CD14-positive monocyte (primary cell): ENCODE data around the gene CYP4F11. TPM values are rescaled to one million over a fixed set of nuclear protein-coding genes. Genes with fewer than 3 reads are reported as not detected.
"Not testable (repeated sequence)": the region's sequence is repeated elsewhere in the genome, so short reads cannot be mapped to it uniquely, and the experiment has no call there.

ENCODE experiments used
- DNase-seq, 3 donors: peaks; one replicate each; pipeline ENCODE4 v3.0.0-alpha.2; 2011 to 2022
- H2AFZ ChIP-seq: 2 replicates; pipeline ENCODE4 v1.6.0; 2012; ENCODE audit warnings: mild to moderate bottlenecking, low read depth, low read length, inconsistent platforms; ENCODE audit not compliant: insufficient read depth, poor library complexity, severe bottlenecking
- H3K27ac ChIP-seq, 2 donors: 1 replicate in 1 of 2; 2 replicates in 1 of 2; pipeline ENCODE4 v1.5.1; 2012 to 2013; ENCODE audit warnings: low read length in 2 of 2, control low read depth in 1 of 2, inconsistent platforms in 1 of 2, low read depth in 1 of 2, mild to moderate bottlenecking in 1 of 2
- H3K27me3 ChIP-seq, 2 donors: one replicate each; pipeline versions ENCODE4 v1.6.0 to v1.6.1; 2011 to 2013; ENCODE audit warnings: low read length in 2 of 2; ENCODE audit not compliant: control insufficient read depth in 2 of 2, insufficient read depth in 2 of 2
- H3K36me3 ChIP-seq, 2 donors: replicated peaks in 1 of 2; 1 replicate in 1 of 2; 2 replicates in 1 of 2; pipeline versions ENCODE4 v1.5.1 to v1.6.1; 2012 to 2013; ENCODE audit warnings: low read length in 2 of 2, control low read depth in 1 of 2, inconsistent platforms in 1 of 2, mild to moderate bottlenecking in 1 of 2; ENCODE audit not compliant: insufficient read depth in 2 of 2, control insufficient read depth in 1 of 2
- H3K4me1 ChIP-seq, 2 donors: 1 replicate in 1 of 2; 2 replicates in 1 of 2; pipeline versions ENCODE4 v1.5.1 to v1.6.1; 2012 to 2013; ENCODE audit warnings: low read length in 2 of 2, control low read depth in 1 of 2, inconsistent platforms in 1 of 2, mild to moderate bottlenecking in 1 of 2, moderate library complexity in 1 of 2; ENCODE audit not compliant: insufficient read depth in 2 of 2, control insufficient read depth in 1 of 2
- H3K4me2 ChIP-seq: replicated peaks from 2 replicates; pipeline ENCODE3; 2012; ENCODE audit warnings: low read length, moderate library complexity, mild to moderate bottlenecking; ENCODE audit not compliant: poor library complexity, severe bottlenecking; ENCODE audit errors: extremely low read depth
- H3K4me3 ChIP-seq, 3 experiments: fragments of 200-600 bp in 1 of 3; sonication (generic) in 1 of 3; replicated peaks in 1 of 3; 1 replicate in 2 of 3; 2 replicates in 1 of 3; pipeline ENCODE4 v1.5.1; 2011 to 2013; ENCODE audit warnings: low read length in 3 of 3, mild to moderate bottlenecking in 3 of 3, control low read depth in 2 of 3, low read depth in 2 of 3, inconsistent platforms in 1 of 3, moderate library complexity in 1 of 3
- H3K79me2 ChIP-seq: 2 replicates; pipeline ENCODE4 v1.6.0; 2012; ENCODE audit warnings: mild to moderate bottlenecking, control low read depth, inconsistent platforms, low read length, moderate library complexity; ENCODE audit not compliant: insufficient read depth
- H3K9ac ChIP-seq: 2 replicates; pipeline ENCODE4 v1.6.0; 2017; ENCODE audit warnings: low read length, mild to moderate bottlenecking; ENCODE audit not compliant: insufficient read depth, poor library complexity, severe bottlenecking
- H3K9me3 ChIP-seq, 2 donors: replicated peaks in 1 of 2; 1 replicate in 1 of 2; 2 replicates in 1 of 2; pipeline versions ENCODE4 v1.5.1 to v1.6.1; 2012 to 2013; ENCODE audit warnings: low read length in 2 of 2, control low read depth in 1 of 2; ENCODE audit not compliant: control insufficient read depth in 1 of 2, insufficient read depth in 1 of 2
- H4K20me1 ChIP-seq: 2 replicates; pipeline ENCODE4 v1.6.0; 2012; ENCODE audit warnings: mild to moderate bottlenecking, low read length, control low read depth, moderate library complexity; ENCODE audit not compliant: insufficient read depth
- H3K27ac Mint-ChIP-seq, 7 donors: one replicate each; pipeline ENCODE4 v1.8.0; 2020; ENCODE audit warnings: mild to moderate bottlenecking in 7 of 7, mixed read lengths in 7 of 7, moderate library complexity in 6 of 7, inconsistent platforms in 2 of 7
- H3K27me3 Mint-ChIP-seq, 3 donors: one replicate each; pipeline ENCODE4 v1.8.0; 2021 to 2022; ENCODE audit warnings: low read depth in 3 of 3, mild to moderate bottlenecking in 3 of 3, mixed read lengths in 3 of 3, moderate library complexity in 3 of 3, inconsistent platforms in 1 of 3
- H3K36me3 Mint-ChIP-seq, 2 donors: one replicate each; pipeline ENCODE4 v1.8.0; 2020; ENCODE audit warnings: mixed read lengths in 2 of 2, inconsistent platforms in 1 of 2, mild to moderate bottlenecking in 1 of 2
- H3K4me1 Mint-ChIP-seq: one replicate; pipeline ENCODE4 v1.8.0; 2020; ENCODE audit warnings: mild to moderate bottlenecking, mixed read lengths
- H3K4me3 Mint-ChIP-seq, 2 donors: one replicate each; pipeline ENCODE4 v1.8.0; 2020; ENCODE audit warnings: mild to moderate bottlenecking in 2 of 2, mixed read lengths in 2 of 2, moderate library complexity in 1 of 2
- H3K9me3 Mint-ChIP-seq, 7 donors: one replicate each; pipeline ENCODE4 v1.8.0; 2020 to 2022; ENCODE audit warnings: mixed read lengths in 7 of 7, mild to moderate bottlenecking in 6 of 7, moderate library complexity in 6 of 7, inconsistent platforms in 2 of 7
- CTCF ChIP-seq: fragments of 200-600 bp; IDR thresholded peaks from one replicate; pipeline ENCODE4 v1.8.0; 2022; ENCODE audit warnings: antibody characterized with exemption, mild to moderate bottlenecking
- WGBS: methylation state at CpG from one replicate; pipeline ENCODE4 v1.1.5; 2013; ENCODE audit warnings: missing lambda C conversion rate; ENCODE audit not compliant: insufficient coverage; 5-methylcytosine and 5-hydroxymethylcytosine counted together
- intact Hi-C, 2 donors: fragments of 100-400 bp; cut with micrococcal nuclease; formaldehyde crosslinking; loops; one replicate each; pipeline versions ENCODE4 v1.15.0 to v1.15.1; 2023
- polyA plus RNA-seq, 3 donors: library from polyadenylated mRNA; depleted of rRNA in 1 of 3; unstranded in 2 of 3; stranded (reverse) in 1 of 3; fragments of 300-500 nt in 2 of 3; fragments of >200 nt in 1 of 3; fragmentation: Illumina TruSeq in 2 of 3; gene quantifications; 1 replicate in 2 of 3; 2 replicates in 1 of 3; pipeline ENCODE4 v1.2.3, GENCODE V29; 2012 to 2021

Gene CYP4F11
- polyA plus RNA-seq, 3 donors = not detected

GRCh38 chr19:15874821-15875474 lies 59.4 kb downstream of the CYP4F11 start:
- peaks cover 19 to 20% of the 10 kb centered on the region in 2 donors for H3K4me1 ChIP-seq
- no peak overlapping the region for H3K4me2 ChIP-seq
- Mint-ChIP-seq H3K27ac (no peak overlapping the region), H3K9me3 (peaks cover 0 to 6% (median 0%) of the 10 kb centered on the region in 7 donors), H3K4me1 (peaks cover 19% of the 10 kb centered on the region), H3K4me3 (no peak overlapping the region), H3K36me3 (no peaks in the 10 kb centered on the region), H3K27me3 (peaks cover 0 to 2% (median 0%) of the 10 kb centered on the region in 3 donors)
- H3K4me3 ChIP-seq = no peak overlapping the region
- no peak overlapping the region for H3K9ac ChIP-seq
- TF ChIP-seq CTCF = no peak
- intact Hi-C loops = no loop called here
- no peak overlapping the region for H3K27ac ChIP-seq
- no peaks in the 10 kb centered on the region for H3K36me3 ChIP-seq
- 0% methylated on average over 1 of the region's 4 CpGs for WGBS
- no peaks in the 10 kb centered on the region for H4K20me1 ChIP-seq
- no peaks in the 10 kb centered on the region for H3K79me2 ChIP-seq
- DNase-seq = no peak
- H2AFZ ChIP-seq = no peak overlapping the region
- no peaks in the 10 kb centered on the region for H3K9me3 ChIP-seq
- H3K27me3 ChIP-seq = no peaks in the 10 kb centered on the region

- H3K4me3 Mint-ChIP-seq, H3K4me2 ChIP-seq, H3K27me3 Mint-ChIP-seq, H3K36me3 ChIP-seq, H3K9me3 ChIP-seq, intact Hi-C loops, H3K9me3 Mint-ChIP-seq, DNase-seq, H3K27ac Mint-ChIP-seq, H3K36me3 Mint-ChIP-seq, H3K79me2 ChIP-seq, H2AFZ ChIP-seq, H3K4me3 ChIP-seq, H3K27ac ChIP-seq, H3K27me3 ChIP-seq, H4K20me1 ChIP-seq, H3K9ac ChIP-seq: not testable (repeated sequence)
- peaks cover 31% of the 10 kb centered on the region for H3K4me1 Mint-ChIP-seq
- WGBS = 90% methylated on average over 3 of the region's 6 CpGs
- H3K4me1 ChIP-seq = peaks cover 29 to 32% of the 10 kb centered on the region in 2 donors
These were observed 60.6 kb downstream of the CYP4F11 start for GRCh38 chr19:15873771-15874170.
